Central memory CD8-positive, alpha-beta T cell (primary cell): Measurements from ENCODE around the gene TMEM121.

ENCODE experiments used
- ATAC-seq: fragments of 150-1000 bp; cut with Tn5 transposase; replicated peaks from 2 replicates; pipeline ENCODE4 v1.10.0; 2022; ENCODE audit warnings: mild to moderate bottlenecking, moderate FRiP score, moderate number of reproducible peaks; ENCODE audit not compliant: poor library complexity, severe bottlenecking; ENCODE audit errors: extremely low read depth
- DNase-seq, 2 donors: peaks; one replicate each; pipeline ENCODE4 v3.0.0; 2021; ENCODE audit warnings: low spot score in 2 of 2
- H3K27ac Mint-ChIP-seq: one replicate; pipeline ENCODE4 v1.8.0; 2022; ENCODE audit warnings: low read depth, mild to moderate bottlenecking, moderate library complexity, mixed read lengths
- H3K27me3 Mint-ChIP-seq: one replicate; pipeline ENCODE4 v1.8.0; 2022; ENCODE audit warnings: mixed read lengths
- H3K36me3 Mint-ChIP-seq: one replicate; pipeline ENCODE4 v1.8.0; 2022; ENCODE audit warnings: mild to moderate bottlenecking, moderate library complexity, mixed read lengths; ENCODE audit not compliant: insufficient read depth
- H3K4me1 Mint-ChIP-seq: one replicate; pipeline ENCODE4 v1.8.0; 2022; ENCODE audit warnings: mixed read lengths
- H3K4me3 Mint-ChIP-seq: one replicate; pipeline ENCODE4 v1.8.0; 2022; ENCODE audit warnings: mild to moderate bottlenecking, moderate library complexity, mixed read lengths
- H3K9me3 Mint-ChIP-seq: one replicate; pipeline ENCODE4 v1.8.0; 2022; ENCODE audit warnings: mixed read lengths

The TMEM121 gene

DNA sequence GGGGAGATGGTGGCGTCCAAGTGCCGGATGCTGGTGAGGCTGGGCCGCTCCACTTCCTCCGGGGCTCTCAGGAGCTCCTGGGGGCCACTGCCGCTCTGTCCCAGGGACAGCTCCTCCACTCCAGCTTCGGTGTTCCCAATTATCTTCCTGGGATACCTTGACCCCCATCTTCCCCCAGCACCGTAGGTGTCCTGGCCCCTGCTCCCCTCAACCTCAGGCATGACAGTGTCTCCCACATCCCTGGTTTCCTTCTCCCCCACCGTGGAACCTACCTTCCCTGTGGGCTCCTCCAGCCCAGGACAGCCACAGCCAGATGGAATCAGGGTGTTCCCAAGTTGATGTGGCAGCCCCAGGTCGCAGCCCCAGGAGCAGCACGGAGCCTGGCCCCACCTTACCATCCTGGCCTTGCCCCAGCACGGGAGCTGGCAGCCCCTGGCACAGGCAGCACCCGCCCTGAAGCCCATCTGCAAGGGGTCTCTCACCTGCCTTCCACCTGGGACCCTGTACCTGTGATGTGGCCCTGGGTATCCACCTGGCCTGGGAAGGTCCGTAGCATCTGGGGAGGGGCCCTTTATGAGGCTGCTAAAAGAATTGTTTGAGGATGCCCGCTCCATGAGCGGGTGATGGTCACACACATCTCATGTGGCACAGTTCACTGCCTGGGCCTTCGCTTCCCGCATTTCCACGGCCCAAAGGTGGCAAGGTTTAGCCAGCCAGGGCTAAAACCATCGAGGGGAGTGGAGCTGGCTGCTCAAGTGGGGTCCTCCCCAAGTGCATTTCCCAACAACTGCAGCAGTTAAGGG, 4.1 kb downstream of the TMEM121 start:
- Mint-ChIP-seq H3K27ac (no peak overlapping the region), H3K4me3 (peak overlapping the region; percentile 16), H3K36me3 (peaks cover 4% of the 10 kb centered on the region), H3K27me3 (peaks cover 51% of the 10 kb centered on the region), H3K4me1 (peaks cover 10% of the 10 kb centered on the region), H3K9me3 (no peaks in the 10 kb centered on the region)
- DNase-seq (no peak), ATAC-seq (no peak)

DNA sequence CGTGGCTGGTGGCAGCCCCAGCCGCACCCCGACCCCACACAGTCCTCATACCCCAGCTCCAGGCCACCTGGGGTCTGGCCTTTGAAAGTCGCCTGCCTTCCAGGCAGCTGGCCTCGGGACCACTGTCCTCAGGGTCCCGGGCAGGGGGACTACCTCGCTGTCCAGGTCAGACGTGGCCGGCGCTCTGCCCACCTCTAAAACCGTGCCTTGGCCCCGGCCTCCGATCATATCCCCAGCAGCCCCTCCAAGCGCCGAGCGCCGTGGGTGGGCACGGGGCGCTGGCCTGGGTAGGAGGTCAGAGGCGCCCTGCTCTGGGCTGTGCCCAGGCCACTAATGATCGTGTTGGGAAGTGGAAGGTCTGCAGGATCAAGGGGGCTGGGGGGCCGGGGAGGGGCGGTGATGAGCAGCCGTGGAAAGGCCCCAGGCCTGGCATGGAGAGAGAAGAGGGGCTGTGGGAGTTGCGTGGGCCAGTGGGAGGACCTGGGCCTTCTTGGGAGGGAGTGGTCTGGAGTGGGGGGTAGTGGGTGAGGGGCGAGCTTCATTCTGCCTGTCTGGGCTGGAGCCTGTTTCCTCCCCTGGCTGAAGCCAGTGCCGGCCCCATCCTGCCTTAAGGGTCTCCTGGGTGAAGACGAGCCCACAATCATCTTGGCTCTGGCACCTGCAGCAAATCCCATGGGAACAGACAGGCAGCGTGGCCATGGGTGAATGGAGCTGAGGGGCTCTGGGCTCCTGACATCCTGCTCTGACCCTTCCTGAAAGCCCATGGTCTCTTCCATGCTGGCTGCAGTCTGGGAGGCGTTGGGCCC, 4.9 kb downstream of the TMEM121 start:
- H3K27ac Mint-ChIP-seq: no peak overlapping the region
- peak overlapping the region; percentile 16 for H3K4me3 Mint-ChIP-seq
- H3K4me1 Mint-ChIP-seq: peaks cover 10% of the 10 kb centered on the region
- DNase-seq (no peak), ATAC-seq (no peak)
- H3K9me3 Mint-ChIP-seq: no peaks in the 10 kb centered on the region
- H3K36me3 Mint-ChIP-seq: peaks cover 4% of the 10 kb centered on the region
- peaks cover 48% of the 10 kb centered on the region for H3K27me3 Mint-ChIP-seq

DNA sequence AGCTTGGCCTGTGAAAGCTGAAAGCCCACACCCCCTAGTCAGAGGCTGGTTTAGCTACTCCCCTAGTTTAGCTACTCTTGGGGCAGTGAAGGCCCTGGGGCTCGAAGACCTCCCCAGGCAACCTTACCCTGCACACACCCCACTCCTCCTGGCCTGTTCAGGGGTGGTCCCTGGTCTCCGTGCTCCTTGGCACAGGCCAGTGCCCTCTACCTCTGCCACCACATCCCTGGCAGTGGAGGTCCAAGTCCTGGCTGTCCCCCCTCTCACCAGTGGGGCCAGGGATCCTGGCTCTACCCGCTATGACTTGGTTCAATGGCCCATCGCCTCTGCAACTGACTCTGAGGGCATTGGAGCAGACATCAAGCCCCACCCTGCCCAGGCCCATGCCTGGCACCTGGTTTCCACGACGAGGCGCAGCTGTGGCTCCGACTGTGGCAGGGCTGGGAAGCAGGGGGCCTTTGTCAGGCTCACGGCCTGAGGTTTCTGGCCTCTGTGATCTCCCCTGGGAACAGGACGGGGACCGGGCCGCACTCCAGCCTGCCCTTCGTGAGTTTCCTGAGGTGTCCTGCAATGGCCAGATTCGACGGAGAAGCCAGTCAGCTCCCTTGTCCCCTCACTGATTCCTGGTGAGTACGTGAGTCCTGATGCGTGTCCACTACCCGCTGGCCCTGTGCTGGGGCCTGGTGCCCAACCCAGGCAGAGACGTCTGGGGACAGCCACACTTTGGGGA, 5.7 kb downstream of the TMEM121 start:
- Mint-ChIP-seq H3K36me3 (peaks cover 4% of the 10 kb centered on the region), H3K4me3 (no peak overlapping the region), H3K4me1 (peaks cover 8% of the 10 kb centered on the region), H3K27ac (no peak overlapping the region), H3K27me3 (peaks cover 52% of the 10 kb centered on the region), H3K9me3 (no peaks in the 10 kb centered on the region)
- ATAC-seq: no peak
- no peak for DNase-seq

DNA sequence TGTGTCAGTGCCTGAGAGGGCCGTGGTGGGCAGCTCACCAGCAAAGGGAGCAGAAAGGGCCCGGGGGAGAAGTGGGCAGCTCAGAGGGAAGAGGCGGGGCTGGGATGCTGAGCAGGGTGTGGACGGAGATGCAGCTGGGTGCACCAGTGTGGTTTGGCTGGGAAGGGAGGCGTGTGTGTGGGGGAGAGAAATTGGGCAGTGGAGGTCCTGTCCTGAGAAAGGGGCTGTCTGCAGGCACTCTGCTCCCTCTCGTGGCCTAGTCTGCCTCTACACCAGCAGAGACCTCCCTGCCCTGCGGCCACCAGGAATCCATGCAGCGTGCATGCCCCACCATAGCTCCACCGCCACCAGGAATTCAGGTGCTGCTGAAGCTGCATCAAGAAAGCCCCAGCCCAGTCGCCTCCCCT, 6.4 kb downstream of the TMEM121 start:
- Mint-ChIP-seq H3K9me3 (no peaks in the 10 kb centered on the region), H3K36me3 (peaks cover 5% of the 10 kb centered on the region), H3K4me1 (peaks cover 1% of the 10 kb centered on the region), H3K4me3 (no peak overlapping the region), H3K27me3 (peaks cover 49% of the 10 kb centered on the region), H3K27ac (no peak overlapping the region)
- ATAC-seq (no peak), DNase-seq (no peak)

DNA sequence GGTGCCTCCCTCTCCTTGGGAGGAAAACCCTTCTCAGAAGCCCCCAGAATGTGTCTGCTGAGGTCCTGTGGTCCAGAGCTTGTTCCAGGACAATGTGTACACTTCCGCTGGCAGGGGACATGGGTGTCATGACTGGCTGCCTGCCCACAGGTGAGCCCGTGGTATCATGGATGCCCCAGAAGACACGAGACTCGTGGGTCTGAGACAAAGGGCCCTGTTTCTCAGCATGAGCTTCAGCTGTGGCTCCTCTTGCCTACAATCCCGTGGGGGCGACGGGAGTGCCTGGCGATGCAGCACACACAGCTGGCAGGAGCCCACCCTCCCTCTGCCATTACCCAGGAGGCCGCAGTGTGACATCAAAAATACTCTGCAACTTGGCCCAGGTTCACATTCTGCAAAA, 7.0 kb downstream of the TMEM121 start:
- DNase-seq (no peak), ATAC-seq (no peak)
- Mint-ChIP-seq H3K36me3 (peaks cover 4% of the 10 kb centered on the region), H3K4me1 (no peaks in the 10 kb centered on the region), H3K9me3 (no peaks in the 10 kb centered on the region), H3K4me3 (no peak overlapping the region), H3K27me3 (peaks cover 52% of the 10 kb centered on the region), H3K27ac (no peak overlapping the region)

DNA sequence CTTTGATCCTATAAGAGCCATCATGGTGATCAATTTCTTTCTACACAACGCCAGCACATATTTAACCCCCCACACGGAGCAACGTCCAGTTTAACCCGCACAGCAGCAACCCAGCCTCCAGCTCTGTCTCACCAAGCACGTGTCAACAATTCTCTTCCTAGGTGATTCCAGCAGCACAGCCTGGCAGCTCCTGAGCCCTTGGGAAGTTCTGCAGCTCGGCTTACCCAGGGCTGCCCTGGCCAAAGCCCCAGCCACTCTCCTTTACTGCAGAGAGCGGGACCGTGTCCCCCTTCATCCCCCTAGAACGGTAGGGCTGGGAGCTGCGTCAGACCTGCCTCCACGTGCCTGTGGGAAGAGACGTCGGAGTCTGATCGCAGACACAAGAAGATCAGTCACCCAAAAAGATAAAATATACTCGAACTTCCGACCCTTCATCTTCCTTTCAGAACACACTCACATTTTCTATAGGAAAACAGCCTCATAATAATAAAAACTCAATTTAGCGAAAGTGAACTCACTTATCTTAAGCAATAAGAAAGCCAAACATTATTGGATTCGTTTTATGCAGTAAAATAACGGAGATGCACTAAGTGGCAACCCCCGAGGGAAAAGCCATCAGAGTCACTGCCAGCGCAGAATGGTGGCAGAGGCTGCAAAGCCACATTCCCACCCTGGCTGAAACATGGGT, 7.6 kb downstream of the TMEM121 start:
- DNase-seq: no peak
- ATAC-seq: no peak
- H3K4me3 Mint-ChIP-seq: no peak overlapping the region
- no peaks in the 10 kb centered on the region for H3K4me1 Mint-ChIP-seq
- no peaks in the 10 kb centered on the region for H3K9me3 Mint-ChIP-seq
- no peak overlapping the region for H3K27ac Mint-ChIP-seq
- H3K27me3 Mint-ChIP-seq: peaks cover 57% of the 10 kb centered on the region
- H3K36me3 Mint-ChIP-seq: peaks cover 3% of the 10 kb centered on the region

DNA sequence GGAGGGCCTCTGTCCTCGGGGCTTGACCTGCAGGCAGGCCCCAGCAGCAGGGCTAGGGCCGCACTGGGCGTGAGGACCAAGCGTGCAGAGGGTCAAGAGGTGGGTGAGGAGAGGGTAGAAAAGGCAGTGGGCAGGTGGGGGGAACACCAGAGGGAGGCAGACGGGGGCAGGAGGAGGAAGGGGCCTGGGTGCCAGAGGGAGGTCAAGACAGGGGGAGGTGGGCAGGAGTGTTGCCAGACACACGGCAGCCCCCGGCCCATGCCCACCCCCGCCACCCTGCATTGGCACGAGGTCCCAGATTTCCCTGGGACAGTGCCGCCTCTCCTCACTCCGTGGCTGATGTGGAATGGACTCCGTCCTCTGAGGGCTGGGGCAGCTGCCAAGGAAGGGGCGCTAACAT, 8.2 kb downstream of the TMEM121 start:
- DNase-seq (no peak), ATAC-seq (no peak)
- Mint-ChIP-seq H3K4me3 (no peak overlapping the region), H3K27ac (no peak overlapping the region), H3K27me3 (peaks cover 60% of the 10 kb centered on the region), H3K4me1 (no peaks in the 10 kb centered on the region), H3K36me3 (peaks cover 3% of the 10 kb centered on the region), H3K9me3 (no peaks in the 10 kb centered on the region)

DNA sequence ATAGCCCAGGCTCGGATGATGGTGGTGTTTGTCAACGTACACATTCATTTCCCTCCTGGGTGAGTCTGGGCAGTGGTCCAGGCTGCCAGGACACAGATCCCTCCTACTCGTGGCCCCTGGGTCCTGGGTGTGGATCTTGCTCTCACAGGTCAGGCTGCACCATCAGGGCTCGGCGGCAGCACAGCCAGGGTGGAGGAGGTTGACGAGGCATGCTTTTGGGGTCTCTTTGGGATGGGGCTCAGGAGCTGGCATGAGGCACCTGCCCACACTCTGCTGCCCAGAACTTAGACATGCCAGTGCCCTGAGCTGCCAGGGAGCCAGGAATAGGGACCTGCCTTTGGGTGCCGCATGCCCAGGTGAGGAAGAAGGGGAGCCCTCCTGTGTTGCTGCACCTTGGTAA, 9.7 kb downstream of the TMEM121 start:
- H3K36me3 Mint-ChIP-seq: peaks cover 3% of the 10 kb centered on the region
- H3K4me1 Mint-ChIP-seq: no peaks in the 10 kb centered on the region
- DNase-seq (no peak), ATAC-seq (no peak)
- no peak overlapping the region for H3K4me3 Mint-ChIP-seq
- H3K9me3 Mint-ChIP-seq: no peaks in the 10 kb centered on the region
- H3K27me3 Mint-ChIP-seq: peaks cover 54% of the 10 kb centered on the region
- H3K27ac Mint-ChIP-seq: no peak overlapping the region

DNA sequence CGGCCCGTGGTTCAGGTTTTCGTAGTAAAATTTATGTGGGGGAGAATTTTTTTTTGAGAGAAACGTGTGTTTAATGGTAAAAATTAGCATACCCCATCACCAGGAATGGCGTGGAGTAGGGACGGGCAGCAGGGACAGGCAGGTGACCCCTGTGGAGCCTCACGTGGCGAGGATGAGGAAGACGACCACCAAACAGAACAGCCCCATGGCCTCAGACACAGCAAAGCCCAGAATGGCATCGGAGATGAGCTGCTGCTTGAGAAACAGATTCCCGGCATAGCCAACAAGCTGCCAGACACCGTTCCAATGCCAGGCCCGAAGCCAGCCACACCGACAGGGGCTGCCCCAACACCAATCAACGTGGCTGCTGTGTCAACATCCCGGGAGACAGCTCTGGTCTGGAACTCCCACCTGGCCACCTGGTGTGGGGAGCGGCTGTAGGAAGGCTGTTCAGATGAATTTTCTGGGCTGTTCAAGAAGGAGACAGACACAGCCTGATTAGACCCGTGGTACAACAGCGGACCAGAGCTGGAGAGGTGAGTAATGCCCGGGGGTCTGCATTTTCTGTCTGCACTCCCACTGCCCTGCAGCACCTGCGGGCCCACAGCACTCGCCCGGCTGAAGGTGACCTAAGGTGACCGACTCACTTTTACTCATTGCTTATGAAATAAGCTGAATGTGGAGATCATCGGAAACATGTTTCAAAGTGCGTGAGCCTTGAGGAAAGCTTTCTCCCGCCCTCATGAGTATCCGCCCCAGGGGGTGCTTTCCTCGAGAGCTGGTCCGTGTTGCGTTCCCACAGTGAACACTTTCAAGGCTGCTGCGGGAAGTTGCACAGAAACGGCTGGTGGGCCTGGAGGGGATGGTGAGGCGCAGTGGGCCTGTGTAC, 10.6 kb downstream of the TMEM121 start:
- H3K9me3 Mint-ChIP-seq: no peaks in the 10 kb centered on the region
- H3K27me3 Mint-ChIP-seq: peaks cover 63% of the 10 kb centered on the region
- ATAC-seq: no peak
- no peak for DNase-seq
- H3K4me3 Mint-ChIP-seq: no peak overlapping the region
- no peak overlapping the region for H3K27ac Mint-ChIP-seq
- H3K36me3 Mint-ChIP-seq: peaks cover 3% of the 10 kb centered on the region
- no peaks in the 10 kb centered on the region for H3K4me1 Mint-ChIP-seq

DNA sequence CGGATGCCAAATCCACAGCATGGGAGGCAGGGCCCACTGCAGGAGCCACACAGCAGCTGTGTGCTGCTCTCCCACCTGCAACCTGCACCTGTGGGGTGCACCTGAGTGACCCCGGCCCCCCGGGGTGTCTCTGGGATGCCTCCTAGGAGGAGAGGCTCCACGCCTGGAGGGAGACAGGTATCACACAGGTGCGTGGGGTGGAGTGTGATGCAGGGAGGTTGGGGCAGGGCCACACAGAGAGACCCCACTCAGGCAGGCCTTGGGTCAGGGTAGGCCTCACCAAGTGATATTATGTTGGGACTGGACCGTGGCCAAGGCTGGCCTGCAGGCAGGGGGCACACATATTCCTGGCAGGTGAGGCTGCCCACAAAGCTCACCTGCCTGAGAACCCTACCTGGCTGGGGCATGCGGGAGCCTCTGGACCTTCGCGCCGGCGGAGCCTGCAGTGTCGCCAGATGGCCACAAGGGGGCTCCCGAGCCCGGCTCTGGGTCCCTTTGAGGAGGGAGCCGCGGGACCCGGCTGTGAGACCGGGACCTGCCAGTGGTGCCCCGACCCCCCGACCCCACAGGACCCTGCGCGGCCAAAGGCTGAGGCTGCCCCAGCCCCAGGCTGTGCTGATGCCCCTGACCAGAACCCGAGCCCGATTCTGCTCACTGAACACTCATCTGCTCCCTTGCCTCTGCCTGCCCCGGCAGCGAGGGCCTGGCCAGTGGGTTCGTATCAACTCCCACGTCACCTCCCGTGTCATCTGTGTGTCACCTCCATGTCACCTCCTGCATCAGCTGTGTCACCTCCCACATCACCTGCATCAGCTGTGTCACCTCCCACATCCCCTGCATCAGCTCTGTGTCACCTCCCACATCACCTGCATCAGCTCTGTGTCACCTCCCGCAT, 11.4 kb downstream of the TMEM121 start:
- H3K27ac Mint-ChIP-seq: no peak overlapping the region
- H3K9me3 Mint-ChIP-seq: peaks cover 3% of the 10 kb centered on the region
- no peaks in the 10 kb centered on the region for H3K4me1 Mint-ChIP-seq
- peaks cover 57% of the 10 kb centered on the region for H3K27me3 Mint-ChIP-seq
- no peak overlapping the region for H3K4me3 Mint-ChIP-seq
- DNase-seq: peak; percentile 55 to 76
- ATAC-seq: peak; percentile 67
- peaks cover 3% of the 10 kb centered on the region for H3K36me3 Mint-ChIP-seq

DNA sequence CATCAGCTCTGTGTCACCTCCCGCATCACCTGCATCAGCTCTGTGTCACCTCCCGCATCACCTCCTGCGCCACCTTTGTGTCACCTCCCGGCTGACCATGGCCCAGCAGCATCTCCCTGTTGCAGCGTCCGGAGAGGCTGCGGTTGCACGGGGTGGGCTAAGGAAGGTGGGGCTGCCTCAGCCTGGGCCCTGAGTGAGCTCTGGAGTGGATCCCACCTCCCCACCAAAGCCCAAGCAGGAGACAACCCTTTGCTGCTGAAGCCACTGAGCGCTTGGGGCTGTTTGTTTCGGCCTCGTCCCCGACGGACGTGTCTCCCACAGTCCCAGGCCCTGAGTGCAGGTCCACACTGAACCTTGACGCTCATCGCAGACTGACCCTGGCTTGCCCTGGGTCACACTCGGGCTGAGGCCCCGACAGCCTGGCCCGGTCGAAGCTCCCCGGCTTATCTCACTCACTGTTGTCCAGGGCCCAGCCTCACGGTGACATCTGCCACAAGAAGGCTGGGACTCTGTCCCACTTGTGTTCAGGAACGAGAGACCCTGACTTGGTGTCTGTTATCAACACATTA, 12.2 kb downstream of the TMEM121 start:
- Mint-ChIP-seq H3K27me3 (peaks cover 61% of the 10 kb centered on the region), H3K27ac (no peak overlapping the region), H3K4me3 (no peak overlapping the region), H3K4me1 (no peaks in the 10 kb centered on the region), H3K36me3 (peaks cover 3% of the 10 kb centered on the region), H3K9me3 (peaks cover 10% of the 10 kb centered on the region)
- DNase-seq (no peak), ATAC-seq (no peak)
